DOHH2 (cell line): ENCODE measurements around the gene SETX.
A peak's percentile ranks its signal among the peaks of the same experiment; 100 is the strongest.

ENCODE experiments used
- H3F3A ChIP-seq: fragments of 200-600 bp; sonication (generic), shearing (Covaris generic); 2 replicates; pipeline ENCODE4 v1.6.0; 2016; ENCODE audit warnings: antibody characterized with exemption, mild to moderate bottlenecking; ENCODE audit not compliant: control insufficient read depth, insufficient read depth
- H3K27ac ChIP-seq: fragments of 200-600 bp; sonication (generic); 2 replicates; pipeline ENCODE4 v1.5.1; 2014; ENCODE audit warnings: low read depth, mild to moderate bottlenecking, low read length, moderate library complexity
- H3K27me3 ChIP-seq: fragments of 200-600 bp; sonication (generic); 2 replicates; pipeline ENCODE4 v1.6.1; 2014; ENCODE audit warnings: mild to moderate bottlenecking, low read length, mixed read lengths; ENCODE audit not compliant: control insufficient read depth
- H3K36me3 ChIP-seq: fragments of 200-600 bp; sonication (generic); 2 replicates; pipeline ENCODE4 v1.6.1; 2014; ENCODE audit warnings: mild to moderate bottlenecking, low read length, moderate library complexity, mixed read lengths; ENCODE audit not compliant: control insufficient read depth
- H3K4me1 ChIP-seq: fragments of 200-600 bp; sonication (generic); 2 replicates; pipeline ENCODE4 v1.6.1; 2014; ENCODE audit warnings: mild to moderate bottlenecking, low read length, mixed read lengths; ENCODE audit not compliant: control insufficient read depth
- H3K4me2 ChIP-seq: fragments of 200-600 bp; sonication (generic); 2 replicates; pipeline ENCODE4 v1.6.0; 2014; ENCODE audit warnings: mild to moderate bottlenecking, low read length, moderate library complexity
- H3K4me3 ChIP-seq: fragments of 200-600 bp; sonication (generic); 2 replicates; pipeline ENCODE4 v1.5.1; 2014; ENCODE audit warnings: mild to moderate bottlenecking, low read length, mixed read lengths
- H3K79me2 ChIP-seq: fragments of 200-600 bp; sonication (generic); 2 replicates; pipeline ENCODE4 v1.6.1; 2014; ENCODE audit warnings: mild to moderate bottlenecking, low read length, mixed read lengths; ENCODE audit not compliant: control insufficient read depth
- H3K9me2 ChIP-seq: fragments of 200-600 bp; sonication (generic); replicated peaks from 2 replicates; pipeline ENCODE4 v1.6.1; 2014; ENCODE audit warnings: mild to moderate bottlenecking, low read length, mixed read lengths; ENCODE audit not compliant: control insufficient read depth
- H3K9me3 ChIP-seq: fragments of 200-600 bp; sonication (generic); 2 replicates; pipeline ENCODE4 v1.6.1; 2014; ENCODE audit warnings: antibody characterized with exemption, low read length, mixed read lengths; ENCODE audit not compliant: control insufficient read depth, insufficient read depth
- H4K20me1 ChIP-seq: fragments of 200-600 bp; sonication (generic); 2 replicates; pipeline ENCODE4 v1.6.0; 2014; ENCODE audit warnings: low read depth, mild to moderate bottlenecking, antibody characterized with exemption, low read length, moderate library complexity; ENCODE audit not compliant: control insufficient read depth, insufficient read depth
- CTCF ChIP-seq: fragments of 200-600 bp; sonication (generic); IDR thresholded peaks from one replicate; pipeline ENCODE4 v1.5.1; 2014; ENCODE audit warnings: antibody characterized with exemption, mild to moderate bottlenecking, low read depth, low read length; ENCODE audit not compliant: poor library complexity, severe bottlenecking
- EZH2phosphoT487 ChIP-seq: fragments of 200-600 bp; sonication (generic); IDR thresholded peaks from 2 replicates; pipeline ENCODE4 v1.6.1; 2017; ENCODE audit warnings: borderline replicate concordance, mild to moderate bottlenecking, antibody characterized with exemption, low read length, moderate library complexity, mixed read lengths

The SETX gene

GRCh38 chr9:132235894-132236661 lies 118.7 kb downstream of the SETX start:
- Histone ChIP-seq H3K9me3 (no peaks in the 10 kb centered on the region), H3K27ac (no peak overlapping the region), H3K9me2 (no peaks in the 10 kb centered on the region), H3K27me3 (peaks cover 22% of the 10 kb centered on the region), H3K79me2 (no peaks in the 10 kb centered on the region), H3K4me1 (peaks cover 6% of the 10 kb centered on the region), H3K4me2 (no peak overlapping the region), H3F3A (no peaks in the 10 kb centered on the region), H3K4me3 (no peak overlapping the region), H4K20me1 (peaks cover 5% of the 10 kb centered on the region), H3K36me3 (no peaks in the 10 kb centered on the region)
- TF ChIP-seq CTCF (peak; percentile 98), EZH2phosphoT487 (no peak)

GRCh38 chr9:132235125-132235524 lies 119.7 kb downstream of the SETX start:
- Histone ChIP-seq H4K20me1 (peaks cover 5% of the 10 kb centered on the region), H3K4me3 (no peak overlapping the region), H3K9me2 (no peaks in the 10 kb centered on the region), H3K79me2 (no peaks in the 10 kb centered on the region), H3F3A (no peaks in the 10 kb centered on the region), H3K4me1 (no peaks in the 10 kb centered on the region), H3K27me3 (peaks cover 16% of the 10 kb centered on the region), H3K27ac (no peak overlapping the region), H3K9me3 (no peaks in the 10 kb centered on the region), H3K36me3 (no peaks in the 10 kb centered on the region), H3K4me2 (no peak overlapping the region)
- TF ChIP-seq CTCF = no peak
- no peak for TF ChIP-seq EZH2phosphoT487

- H3K9me3 ChIP-seq = no peaks in the 10 kb centered on the region
- no peak overlapping the region for H3K4me3 ChIP-seq
- H3K27ac ChIP-seq = no peak overlapping the region
- H3K79me2 ChIP-seq = no peaks in the 10 kb centered on the region
- H3K27me3 ChIP-seq = peaks cover 15% of the 10 kb centered on the region
- no peaks in the 10 kb centered on the region for H3F3A ChIP-seq
- no peak overlapping the region for H3K4me2 ChIP-seq
- peaks cover 5% of the 10 kb centered on the region for H4K20me1 ChIP-seq
- TF ChIP-seq EZH2phosphoT487 (no peak), CTCF (no peak)
- H3K4me1 ChIP-seq = no peaks in the 10 kb centered on the region
- no peaks in the 10 kb centered on the region for H3K9me2 ChIP-seq
- H3K36me3 ChIP-seq = no peaks in the 10 kb centered on the region
Observed at GRCh38 chr9:132234535-132234934, 120.3 kb downstream of the SETX start.
